ENCODE results near the gene NNT.
"Not testable (repeated sequence)": the region's sequence is repeated elsewhere in the genome, so short reads cannot be mapped to it uniquely, and the experiment has no call there.

The NNT gene

GRCh38 chr5:43666728-43667127, 63.7 kb downstream of the NNT start:
- not testable (repeated sequence) for DNase-seq (ENCODE audit: low read depth in 2 of 2)

- DNase-seq (ENCODE audit: low read depth in 2 of 2) = not testable (repeated sequence)
Measured at GRCh38 chr5:43667379-43667778, 64.4 kb downstream of the NNT start.

GRCh38 chr5:43674536-43674935, 71.6 kb downstream of the NNT start:
- DNase-seq (ENCODE audit: low read depth in 2 of 2) = no peak

- no peak for DNase-seq (ENCODE audit: low read depth in 2 of 2)
Measured at GRCh38 chr5:43675357-43675756, 72.4 kb downstream of the NNT start.

GRCh38 chr5:43676083-43676840, 73.3 kb downstream of the NNT start:
- no peak for DNase-seq (ENCODE audit: low read depth in 2 of 2)

- no peak for DNase-seq (ENCODE audit: low read depth in 2 of 2)
Measured at GRCh38 chr5:43677253-43677652, 74.3 kb downstream of the NNT start.

- DNase-seq (ENCODE audit: low read depth in 2 of 2) = no peak
Measured at GRCh38 chr5:43679214-43679613, 76.2 kb downstream of the NNT start.

- no peak for DNase-seq (ENCODE audit: low read depth in 2 of 2)
Measured at GRCh38 chr5:43680286-43680685, 77.3 kb downstream of the NNT start.

- no peak for DNase-seq (ENCODE audit: low read depth in 2 of 2)
Measured at GRCh38 chr5:43683884-43684471, 81.0 kb downstream of the NNT start.

GRCh38 chr5:43685252-43685950, 82.4 kb downstream of the NNT start:
- DNase-seq (ENCODE audit: low read depth in 2 of 2) = no peak

- DNase-seq (ENCODE audit: low read depth in 2 of 2) = no peak
Measured at GRCh38 chr5:43687275-43687674, 84.3 kb downstream of the NNT start.

GRCh38 chr5:43691275-43691674, 88.3 kb downstream of the NNT start:
- no peak for DNase-seq (ENCODE audit: low read depth in 2 of 2)

- DNase-seq (ENCODE audit: low read depth in 2 of 2) = no peak
Measured at GRCh38 chr5:43691893-43692292, 88.9 kb downstream of the NNT start.

GRCh38 chr5:43693411-43693810, 90.4 kb downstream of the NNT start:
- no peak for DNase-seq (ENCODE audit: low read depth in 2 of 2)

GRCh38 chr5:43694027-43694426, 91.0 kb downstream of the NNT start:
- DNase-seq (ENCODE audit: low read depth in 2 of 2) = no peak

GRCh38 chr5:43696444-43696843, 93.5 kb downstream of the NNT start:
- not testable (repeated sequence) for DNase-seq (ENCODE audit: low read depth in 2 of 2)

GRCh38 chr5:43699910-43700309, 96.9 kb downstream of the NNT start:
- no peak for DNase-seq (ENCODE audit: low read depth in 2 of 2)

- no peak for DNase-seq (ENCODE audit: low read depth in 2 of 2)
Measured at GRCh38 chr5:43700601-43701000, 97.6 kb downstream of the NNT start.

- no peak for DNase-seq (ENCODE audit: low read depth in 2 of 2)
Measured at GRCh38 chr5:43701227-43701626, 98.2 kb downstream of the NNT start.

- no peak for DNase-seq (ENCODE audit: low read depth in 2 of 2)
Measured at GRCh38 chr5:43702293-43702692, 99.3 kb downstream of the NNT start.

GRCh38 chr5:43702815-43703214, 99.8 kb downstream of the NNT start:
- no peak for DNase-seq (ENCODE audit: low read depth in 2 of 2)

GRCh38 chr5:43704243-43704642, 101.3 kb downstream of the NNT start:
- no peak for DNase-seq (ENCODE audit: low read depth in 2 of 2)

GRCh38 chr5:43706576-43706975, 103.6 kb downstream of the NNT start:
- DNase-seq (ENCODE audit: low read depth in 2 of 2) = not testable (repeated sequence)

Measured in stimulated activated CD4-positive, alpha-beta T cell treated with anti-CD3 and anti-CD28 coated beads, Interleukin-12 subunit alpha, Interleukin-12 subunit beta, amount 100 ng/mL, for 24 hours (primary cell).